ENCODE data around the gene GRM8.
"Not testable (repeated sequence)": the region's sequence is repeated elsewhere in the genome, so short reads cannot be mapped to it uniquely, and the experiment has no call there.

The GRM8 gene

DNA sequence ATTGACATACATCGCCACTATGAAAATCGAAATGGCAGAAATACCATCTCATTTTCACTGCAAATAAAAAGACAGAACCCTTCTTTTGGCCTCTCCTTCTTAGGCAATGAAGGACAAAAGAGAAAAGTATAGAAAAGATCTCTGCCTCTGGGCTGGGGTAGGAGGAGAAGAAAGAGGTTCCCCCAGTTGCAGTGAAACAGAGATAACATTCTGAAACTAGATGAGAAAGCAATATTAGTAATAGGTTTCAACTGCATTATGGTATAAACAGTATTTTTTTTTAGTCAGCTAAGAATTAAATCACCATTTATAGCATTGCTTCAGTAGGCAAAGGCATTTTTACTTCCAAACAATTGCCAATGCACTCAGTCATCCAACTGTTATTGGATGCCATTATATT, 347.5 kb downstream of the GRM8 start:
- not testable (repeated sequence) for DNase-seq

DNA sequence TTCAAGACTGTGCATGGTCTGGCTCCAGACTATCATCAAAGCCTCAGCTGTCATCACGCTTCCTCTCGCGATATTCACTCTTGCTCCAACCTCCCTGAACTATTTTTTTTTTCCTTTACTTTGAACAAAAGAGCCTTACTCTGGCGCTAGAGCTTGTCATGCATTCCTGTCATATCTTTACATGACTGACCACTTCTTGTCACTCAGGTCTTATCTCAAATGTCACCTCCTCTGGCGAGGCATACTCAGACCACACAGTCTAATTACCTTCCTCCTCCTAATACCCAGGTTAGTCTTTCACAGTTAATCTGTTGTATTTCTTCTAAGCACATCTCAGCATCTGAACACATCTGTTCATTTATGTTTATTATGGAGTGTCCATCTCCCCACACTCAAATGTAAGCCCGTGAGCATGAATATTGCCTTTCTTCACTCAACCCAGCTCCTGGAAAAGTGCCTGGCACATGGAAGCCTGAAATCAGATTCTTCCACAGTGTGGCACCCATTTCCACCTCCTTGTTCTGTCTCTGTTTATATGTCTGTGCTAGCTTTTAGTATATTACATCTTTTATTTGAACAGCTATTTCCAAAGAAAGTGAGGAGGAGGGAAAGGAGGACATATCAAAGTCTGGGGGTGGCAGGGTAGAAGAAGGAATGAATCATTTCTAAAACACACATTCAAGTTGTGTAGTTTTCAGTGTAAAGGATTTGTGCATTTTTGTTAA, 351.5 kb downstream of the GRM8 start:
- DNase-seq = not testable (repeated sequence)

DNA sequence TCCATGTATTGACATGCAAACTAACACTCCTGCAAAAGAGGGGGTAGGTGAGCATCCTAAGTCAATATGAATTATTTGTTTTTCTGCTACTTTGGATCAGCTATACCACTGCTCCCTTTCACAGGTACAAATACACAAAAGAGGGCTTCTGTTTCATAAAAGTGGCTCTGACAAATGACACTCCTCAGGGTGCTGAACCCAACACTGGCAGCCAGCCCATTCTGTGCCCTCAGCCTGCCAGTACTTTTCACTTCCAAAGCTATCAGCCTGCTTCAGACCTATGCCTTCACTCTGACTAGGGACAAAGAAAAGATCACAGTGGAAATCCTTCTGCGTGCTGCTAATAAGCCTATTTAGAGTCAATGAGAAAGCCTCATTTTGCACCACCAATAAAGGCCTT, 364.8 kb downstream of the GRM8 start:
- DNase-seq = not testable (repeated sequence)

DNA sequence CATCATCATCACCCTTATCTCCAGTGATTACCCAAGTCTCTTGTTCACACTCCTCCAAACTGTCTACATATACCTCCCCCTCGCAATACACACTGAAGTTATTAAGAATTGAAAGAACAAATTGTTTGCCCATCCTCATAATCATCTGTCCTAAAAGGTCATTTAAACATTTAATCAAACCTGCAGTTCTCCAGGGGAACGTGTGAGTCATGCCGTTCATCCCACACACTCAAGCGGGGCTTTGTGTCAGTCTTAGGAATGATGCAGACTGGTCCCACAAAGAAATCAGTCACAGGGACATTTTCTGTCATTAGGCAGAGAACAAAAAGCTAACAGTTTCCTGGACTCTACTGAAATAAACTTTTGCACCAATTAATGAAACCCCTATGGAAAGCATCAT, 365.2 kb downstream of the GRM8 start:
- DNase-seq = not testable (repeated sequence)

DNA sequence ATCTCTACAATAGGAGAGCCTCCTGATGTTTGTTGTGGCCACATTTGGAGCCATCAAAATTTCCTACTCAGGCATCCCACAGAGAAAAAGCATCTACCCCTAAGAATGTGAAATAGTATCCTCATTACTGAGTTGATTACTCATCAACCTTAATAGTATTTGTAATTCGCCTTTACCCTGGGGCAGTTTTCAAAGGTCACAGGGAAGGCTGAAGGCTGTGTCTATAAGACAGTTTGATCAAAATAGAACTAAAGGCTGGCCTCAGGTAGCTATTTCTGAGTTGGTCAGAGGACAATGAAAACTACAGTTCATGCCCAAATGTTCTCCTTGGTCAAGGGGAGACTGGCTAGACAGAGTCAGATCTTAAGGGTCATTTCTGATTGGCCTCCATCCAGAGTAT, 370.0 kb downstream of the GRM8 start:
- not testable (repeated sequence) for DNase-seq

DNA sequence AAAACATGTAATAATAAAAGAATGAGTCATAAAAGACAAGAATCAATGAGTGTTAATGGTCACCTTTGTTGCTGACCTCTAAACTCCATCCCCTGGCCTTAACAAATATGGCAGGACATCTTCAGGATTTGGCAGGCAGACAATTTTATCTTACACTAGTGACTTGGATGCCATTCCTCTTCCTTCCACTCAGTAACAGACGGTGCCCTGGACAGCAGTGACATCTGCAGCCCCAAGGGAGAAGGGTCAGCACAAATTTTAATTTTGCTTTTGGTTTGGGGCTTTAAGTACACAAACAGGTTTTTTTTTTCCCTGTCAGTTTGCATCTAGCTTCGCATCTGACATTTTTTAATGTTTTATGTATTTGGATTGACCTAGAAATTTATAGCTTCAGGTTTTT, 370.8 kb downstream of the GRM8 start:
- DNase-seq = not testable (repeated sequence)

DNA sequence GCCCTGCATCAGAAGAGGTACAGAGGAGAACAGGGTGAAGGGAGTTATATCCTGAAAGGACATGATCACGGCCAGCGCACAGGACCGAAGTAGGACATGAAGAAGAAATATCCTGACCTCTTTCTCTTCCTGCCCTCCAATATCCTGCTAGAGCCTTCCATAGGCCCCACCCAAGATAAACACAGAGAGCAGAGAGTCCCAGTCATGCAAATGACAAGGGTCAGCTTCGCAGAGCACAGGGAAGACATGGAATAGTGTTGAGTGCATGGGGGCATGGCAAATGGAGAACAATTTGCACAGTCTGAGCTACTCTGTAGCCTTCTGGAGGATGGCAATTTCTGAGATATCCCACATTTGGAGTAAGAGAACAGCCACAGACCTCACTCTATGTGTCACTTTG, 371.4 kb downstream of the GRM8 start:
- no peak for DNase-seq

GRCh38 chr7:126876536-126876935, 376.2 kb downstream of the GRM8 start:
- not testable (repeated sequence) for DNase-seq

DNA sequence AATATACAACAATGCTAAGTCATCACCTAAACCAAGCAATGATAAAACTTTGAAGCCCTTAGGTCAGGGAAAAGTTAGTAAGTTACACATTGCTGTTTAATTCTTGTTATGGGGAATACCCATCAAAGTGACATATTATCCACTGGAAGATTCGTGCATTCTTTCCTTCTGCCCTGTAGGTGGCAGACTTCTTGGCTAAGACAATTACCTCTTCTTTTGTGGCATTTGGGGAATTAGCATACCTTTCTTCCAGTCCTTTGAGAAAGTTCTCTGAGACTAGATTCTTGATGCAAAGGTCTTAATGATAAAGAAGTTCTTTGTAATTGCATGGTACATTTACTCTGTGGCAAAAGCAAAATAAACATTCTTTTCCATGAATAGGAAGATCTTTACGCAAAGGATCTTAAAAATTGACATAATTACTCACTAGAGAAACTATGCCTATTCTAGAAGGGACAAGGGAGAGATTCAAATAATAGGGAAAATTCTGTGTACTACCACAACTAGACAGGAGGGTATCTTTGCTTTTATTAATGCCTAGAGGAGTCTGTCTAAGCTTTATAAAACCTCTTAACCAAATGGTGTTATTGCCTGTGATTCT, 395.9 kb downstream of the GRM8 start:
- DNase-seq = no peak

DNA sequence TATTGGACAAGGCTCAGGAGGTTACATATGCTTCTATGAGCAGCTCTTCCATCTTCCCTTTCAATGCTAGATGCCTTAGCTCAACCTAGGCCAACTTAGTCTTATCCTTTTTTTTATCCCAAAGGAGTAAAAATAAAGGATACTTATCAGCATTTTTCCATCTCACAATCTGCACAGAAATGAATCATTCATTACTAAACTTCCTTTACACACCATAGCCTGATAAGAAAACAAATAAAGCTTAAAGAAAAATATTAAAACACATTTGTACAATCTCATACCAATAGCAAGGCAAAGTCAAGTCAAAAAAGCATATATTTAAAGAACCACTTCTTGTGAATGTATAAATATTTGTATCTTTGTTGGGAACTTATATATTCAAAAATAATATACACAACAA, 407.4 kb downstream of the GRM8 start:
- no peak for DNase-seq

DNA sequence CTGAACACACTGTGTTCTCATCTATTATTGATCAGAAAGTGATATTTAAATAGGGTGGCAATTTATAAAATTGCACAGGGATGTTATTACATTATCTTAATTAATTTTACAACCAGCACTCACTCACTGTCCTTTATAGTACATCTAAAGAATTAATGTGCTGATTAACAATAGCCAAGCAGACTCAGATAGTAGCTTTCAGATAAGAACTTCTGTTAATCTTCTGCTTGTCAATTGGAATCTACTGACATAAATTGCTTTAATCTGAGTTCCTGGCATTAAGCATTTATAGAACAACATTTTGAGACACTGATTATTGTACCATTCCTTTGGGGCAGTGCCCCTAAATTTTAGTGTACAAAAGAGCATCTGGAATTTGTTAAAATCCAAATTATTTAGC, 408.9 kb downstream of the GRM8 start:
- no peak for DNase-seq

DNA sequence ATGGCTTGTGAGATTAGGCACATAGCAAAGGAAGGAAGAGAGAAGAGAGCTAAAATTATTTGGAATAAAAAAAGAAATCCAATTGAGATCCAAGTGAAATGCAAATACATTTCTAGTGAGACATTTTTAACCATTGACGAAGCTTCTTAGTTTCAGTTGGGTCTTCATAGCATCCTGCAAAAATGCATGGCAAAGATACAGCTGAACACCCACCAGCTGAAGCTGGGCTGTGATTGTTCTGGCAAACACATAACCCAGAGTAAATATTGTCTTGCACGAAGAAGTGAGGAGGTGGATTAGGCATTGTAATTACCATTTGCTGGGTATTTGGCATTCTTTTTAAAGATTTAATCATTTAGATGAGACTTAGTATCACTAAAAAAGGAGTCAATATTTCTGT, 409.4 kb downstream of the GRM8 start:
- DNase-seq = no peak

- DNase-seq = no peak
Measured at GRCh38 chr7:126842451-126842850, 410.3 kb downstream of the GRM8 start.

DNA sequence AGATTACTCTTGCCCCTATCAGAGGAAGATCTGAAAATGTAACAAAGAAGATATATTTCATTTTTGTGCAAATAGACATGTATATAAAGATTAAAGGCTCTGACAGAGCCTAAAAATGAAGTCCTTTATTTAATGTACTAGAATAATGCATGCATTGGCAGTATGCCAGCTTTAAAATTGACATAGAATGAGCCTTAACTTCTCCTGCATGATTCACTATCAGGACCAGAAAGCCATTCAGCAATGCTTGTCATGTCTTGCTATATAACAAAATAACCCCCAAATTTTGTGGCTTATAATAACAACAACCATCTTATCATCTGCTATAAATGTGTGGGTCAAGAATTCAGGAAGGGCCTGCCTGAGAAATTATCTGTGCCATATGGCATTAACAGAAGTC, 411.9 kb downstream of the GRM8 start:
- DNase-seq = no peak

- no peak for DNase-seq
Measured at GRCh38 chr7:126839624-126840023, 413.1 kb downstream of the GRM8 start.

DNA sequence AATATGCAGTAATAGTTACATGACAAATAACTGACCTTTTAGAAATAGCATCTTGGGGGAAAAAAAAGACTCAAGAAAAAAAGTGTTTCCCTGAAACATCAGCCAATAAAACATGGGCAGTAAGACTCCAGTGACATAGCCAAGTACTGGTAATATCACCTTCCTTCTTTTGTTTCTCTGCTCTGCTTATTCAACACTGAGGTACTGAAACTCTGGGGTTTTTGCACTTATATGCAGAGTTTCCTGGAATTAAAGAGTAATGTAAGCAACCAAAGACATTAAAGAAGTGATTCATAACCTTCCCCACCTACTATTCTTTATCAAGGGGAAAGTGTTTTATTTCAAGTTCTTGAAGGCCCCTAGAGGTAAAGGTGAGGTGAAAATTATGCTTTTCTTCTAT, 414.5 kb downstream of the GRM8 start:
- DNase-seq = no peak

GRCh38 chr7:126831241-126831640, 421.5 kb downstream of the GRM8 start:
- DNase-seq = not testable (repeated sequence)

DNA sequence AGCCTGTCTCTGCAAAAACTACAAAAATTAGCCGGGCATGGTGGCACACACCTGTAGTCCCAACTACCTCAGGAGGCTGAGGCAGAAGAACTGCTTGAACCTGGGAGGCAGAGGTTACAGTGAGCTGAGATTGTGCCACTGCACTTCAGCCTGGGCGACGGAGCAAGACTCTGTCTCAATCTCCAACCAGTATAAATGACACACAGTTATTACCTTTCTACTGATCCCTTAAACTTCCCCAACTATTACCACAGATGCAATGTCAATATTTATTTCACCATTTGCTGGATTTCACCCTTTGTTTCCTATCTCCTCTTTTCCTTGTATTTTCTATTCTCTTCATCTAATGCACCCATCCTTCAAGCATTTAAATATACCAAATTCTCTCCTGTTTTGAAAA, 431.8 kb downstream of the GRM8 start:
- no peak for DNase-seq

- no peak for DNase-seq
Measured at GRCh38 chr7:126819197-126819484, 433.6 kb downstream of the GRM8 start.

DNA sequence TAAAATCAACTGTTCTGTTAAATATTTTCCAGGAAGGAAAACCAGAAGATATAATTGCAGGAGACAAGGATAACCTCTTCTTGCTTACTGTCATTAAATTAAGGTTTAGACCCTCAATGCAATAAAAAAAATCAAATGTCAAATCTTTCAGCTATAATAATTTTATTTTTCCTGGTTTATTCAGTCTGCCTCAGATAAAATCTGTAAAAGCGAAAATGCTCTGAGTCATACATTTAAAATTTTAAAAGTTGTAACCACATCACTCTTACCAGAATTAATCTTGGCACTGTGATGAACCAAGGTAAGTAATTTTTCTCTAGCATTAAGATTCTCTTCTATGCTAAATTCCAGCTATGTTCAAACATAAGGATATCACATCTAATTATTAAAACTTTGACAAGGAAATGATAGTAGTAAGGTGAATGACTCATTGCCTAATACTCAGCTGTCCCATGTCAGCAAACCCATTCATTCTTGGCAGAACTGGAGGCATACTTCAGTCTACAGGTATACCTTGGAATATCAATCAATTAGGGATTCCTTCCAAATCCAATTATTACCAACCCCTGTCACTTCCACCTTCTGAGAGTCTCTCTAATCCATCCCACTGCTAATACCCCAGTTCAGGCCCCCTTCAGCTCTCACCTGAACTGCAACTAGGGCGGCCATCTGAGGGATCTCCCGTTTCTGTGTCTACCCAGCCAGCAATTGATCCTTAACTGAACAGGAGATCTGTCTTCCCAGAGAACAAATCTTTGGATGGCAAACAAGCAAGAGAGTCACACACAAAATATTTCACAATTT, 434.1 kb downstream of the GRM8 start:
- DNase-seq = no peak

- DNase-seq = no peak
Measured at GRCh38 chr7:126809188-126809587, 443.6 kb downstream of the GRM8 start.

DNA sequence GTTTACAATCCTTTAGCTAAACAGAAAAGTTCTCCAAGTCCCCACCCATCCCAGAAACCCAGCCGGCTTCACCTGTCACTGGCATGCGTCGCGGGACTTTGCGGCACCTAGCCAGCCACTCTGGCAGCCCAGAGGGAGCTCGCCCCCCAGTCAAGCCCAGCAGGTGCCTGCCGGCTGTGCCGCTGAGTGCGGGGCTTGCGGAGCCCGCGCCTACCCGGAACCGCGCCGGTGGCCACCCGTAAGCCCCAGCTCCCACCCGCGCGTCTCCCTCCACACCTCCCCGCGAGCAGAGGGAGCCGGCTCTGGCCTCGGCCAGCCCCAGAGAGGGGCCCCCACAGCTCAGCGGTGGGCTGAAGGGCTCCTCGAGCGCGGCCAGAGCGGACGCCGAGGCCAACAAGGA, 446.1 kb downstream of the GRM8 start:
- DNase-seq = no peak

DNA sequence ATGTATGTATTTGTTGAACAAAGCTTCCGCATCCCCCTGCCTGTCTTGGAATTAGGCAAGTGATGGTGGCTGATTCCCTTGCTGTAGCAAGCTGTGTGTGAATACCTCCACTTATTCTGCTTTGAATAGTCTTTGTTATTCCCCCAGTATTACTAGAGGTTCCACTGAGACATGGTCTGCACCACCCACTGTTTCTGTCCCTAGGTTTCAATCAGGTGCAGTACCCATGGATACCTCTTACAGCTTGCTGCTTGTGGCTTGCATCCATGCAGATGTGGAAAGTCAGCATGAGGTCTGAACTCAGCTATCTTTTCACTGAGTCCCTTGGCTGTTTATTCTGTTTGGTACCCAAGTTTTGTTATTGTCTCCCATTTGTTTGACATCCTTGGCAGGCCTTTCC, 447.4 kb downstream of the GRM8 start:
- DNase-seq = no peak

- no peak for DNase-seq
Measured at GRCh38 chr7:126804604-126805003, 448.1 kb downstream of the GRM8 start.
